Measurements from ENCODE around the gene CTAGE9.

CTAGE9 gene

DNA sequence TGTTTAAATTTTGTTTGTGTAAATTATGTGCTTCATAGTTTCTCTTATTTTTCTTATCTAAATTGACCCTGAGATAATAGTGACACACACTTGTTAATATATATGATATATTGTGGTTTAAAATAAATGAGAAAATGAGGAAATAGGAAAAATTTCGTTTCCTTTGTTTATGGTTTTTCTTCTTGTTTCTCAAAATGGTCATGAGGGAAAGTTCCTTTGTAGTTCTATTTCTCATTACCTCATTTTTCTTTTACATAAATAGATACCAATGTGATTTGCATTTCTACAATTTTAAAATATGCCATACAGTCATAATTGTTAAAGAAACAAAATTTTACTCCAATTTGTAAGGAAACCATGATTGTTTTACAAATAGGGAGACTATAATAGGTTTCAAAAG is 18.8 kb downstream of the CTAGE9 start:
- no peak overlapping the region for H3K27ac ChIP-seq
- ChIA-PET CTCF (no interaction called here), POLR2A (ENCODE audit: low non-redundant PET) (no interaction called here)
- no peak for DNase-seq (ENCODE audit: low spot score)
- TF ChIP-seq, protein P1, sequence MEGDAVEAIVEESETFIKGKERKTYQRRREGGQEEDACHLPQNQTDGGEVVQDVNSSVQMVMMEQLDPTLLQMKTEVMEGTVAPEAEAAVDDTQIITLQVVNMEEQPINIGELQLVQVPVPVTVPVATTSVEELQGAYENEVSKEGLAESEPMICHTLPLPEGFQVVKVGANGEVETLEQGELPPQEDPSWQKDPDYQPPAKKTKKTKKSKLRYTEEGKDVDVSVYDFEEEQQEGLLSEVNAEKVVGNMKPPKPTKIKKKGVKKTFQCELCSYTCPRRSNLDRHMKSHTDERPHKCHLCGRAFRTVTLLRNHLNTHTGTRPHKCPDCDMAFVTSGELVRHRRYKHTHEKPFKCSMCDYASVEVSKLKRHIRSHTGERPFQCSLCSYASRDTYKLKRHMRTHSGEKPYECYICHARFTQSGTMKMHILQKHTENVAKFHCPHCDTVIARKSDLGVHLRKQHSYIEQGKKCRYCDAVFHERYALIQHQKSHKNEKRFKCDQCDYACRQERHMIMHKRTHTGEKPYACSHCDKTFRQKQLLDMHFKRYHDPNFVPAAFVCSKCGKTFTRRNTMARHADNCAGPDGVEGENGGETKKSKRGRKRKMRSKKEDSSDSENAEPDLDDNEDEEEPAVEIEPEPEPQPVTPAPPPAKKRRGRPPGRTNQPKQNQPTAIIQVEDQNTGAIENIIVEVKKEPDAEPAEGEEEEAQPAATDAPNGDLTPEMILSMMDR (conservative IDR thresholded peaks at IDR 0.05; ENCODE audit: low read depth): no peak

- ChIA-PET POLR2A (ENCODE audit: low non-redundant PET) (no interaction called here), CTCF (no interaction called here)
- no peak for DNase-seq (ENCODE audit: low spot score)
- TF ChIP-seq, protein P1 (conservative IDR thresholded peaks at IDR 0.05; ENCODE audit: low read depth): no peak
- no peak overlapping the region for H3K27ac ChIP-seq
Observed at GRCh38 chr6:131688286-131688685, 22.5 kb downstream of the CTAGE9 start.

- ChIA-PET CTCF (interaction anchor here (0.7 to 1.6 kb wide), 2 partner anchors 9 to 228 kb away, joined by 4 to 5 read pairs; no protein-coding TSS in a partner anchor), POLR2A (ENCODE audit: low non-redundant PET) (no interaction called here)
- TF ChIP-seq, protein P1 (conservative IDR thresholded peaks at IDR 0.05; ENCODE audit: low read depth): no peak
- no peak for DNase-seq (ENCODE audit: low spot score)
- H3K27ac ChIP-seq: no peak overlapping the region
Observed at GRCh38 chr6:131687022-131687421, 23.8 kb downstream of the CTAGE9 start.

DNA sequence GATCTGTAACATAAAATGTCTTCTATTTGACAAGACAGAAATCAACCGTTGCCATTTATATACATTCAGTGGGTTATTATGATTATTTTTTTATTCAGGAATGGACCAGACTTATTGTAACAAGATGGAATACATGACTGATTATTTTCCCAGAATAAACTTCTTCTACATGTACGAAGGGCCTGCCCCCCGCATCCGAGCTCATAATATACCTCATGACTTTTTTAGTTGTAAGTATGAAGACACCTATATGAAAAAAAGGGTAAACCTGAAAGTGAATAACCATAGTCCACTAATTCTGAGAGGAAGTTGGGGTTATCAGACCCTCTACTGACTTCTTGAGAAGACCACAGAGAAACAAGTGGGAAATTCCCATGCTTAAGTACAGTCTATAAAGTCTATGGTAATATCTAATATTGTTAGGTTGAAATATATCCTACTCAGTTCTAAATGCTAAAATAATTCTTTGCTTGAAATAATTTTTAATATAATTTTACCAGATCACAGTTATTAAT is 25.5 kb downstream of the CTAGE9 start:
- POLR2A ChIA-PET (ENCODE audit: low non-redundant PET): no interaction called here
- TF ChIP-seq, protein P1 (conservative IDR thresholded peaks at IDR 0.05; ENCODE audit: low read depth): no peak
- CTCF ChIA-PET: no interaction called here
- no peak for DNase-seq (ENCODE audit: low spot score)
- no peak overlapping the region for H3K27ac ChIP-seq

DNA sequence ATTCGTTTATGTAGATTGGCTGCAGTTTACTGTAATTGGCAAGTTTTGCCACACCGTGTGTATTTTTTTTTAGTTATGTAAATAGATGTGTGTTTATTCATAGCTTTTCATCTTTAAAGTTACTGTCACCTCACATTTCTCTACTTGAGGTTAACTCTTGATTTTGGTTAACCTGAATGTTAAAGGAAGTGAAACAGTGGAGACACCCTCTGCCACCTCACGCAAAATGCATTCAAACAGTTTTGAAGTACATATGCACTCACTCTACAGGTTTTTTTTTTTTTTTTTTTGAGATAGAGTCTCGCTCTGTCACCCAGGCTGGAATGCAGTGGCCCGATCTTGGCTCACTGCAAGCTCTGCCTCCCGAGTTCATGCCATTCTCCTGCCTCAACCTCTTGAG is 27.3 kb downstream of the CTAGE9 start:
- no peak for DNase-seq (ENCODE audit: low spot score)
- TF ChIP-seq, protein P1 (conservative IDR thresholded peaks at IDR 0.05; ENCODE audit: low read depth): no peak
- ChIA-PET CTCF (interaction anchor here (0.7 kb wide), 2 partner anchors 50 to 54 kb away, joined by 3 to 6 read pairs; no protein-coding TSS in a partner anchor), POLR2A (ENCODE audit: low non-redundant PET) (no interaction called here)
- no peak overlapping the region for H3K27ac ChIP-seq

GRCh38 chr6:131682442-131682841 is 28.4 kb downstream of the CTAGE9 start:
- TF ChIP-seq, protein P1 (conservative IDR thresholded peaks at IDR 0.05; ENCODE audit: low read depth): no peak
- no peak overlapping the region for H3K27ac ChIP-seq
- ChIA-PET CTCF (interaction anchor here (1.2 kb wide), 1 partner anchor 13 kb away, joined by 3 read pairs; no protein-coding TSS in a partner anchor), POLR2A (ENCODE audit: low non-redundant PET) (no interaction called here)
- DNase-seq (ENCODE audit: low spot score): no peak
